NCI-H1694 (cell line): ENCODE data around the gene COL20A1.

Experiments
- DNase-seq: peaks from one replicate; lab custom pipeline; 2025; lab: John Stamatoyannopoulos, UW

The COL20A1 gene

DNA sequence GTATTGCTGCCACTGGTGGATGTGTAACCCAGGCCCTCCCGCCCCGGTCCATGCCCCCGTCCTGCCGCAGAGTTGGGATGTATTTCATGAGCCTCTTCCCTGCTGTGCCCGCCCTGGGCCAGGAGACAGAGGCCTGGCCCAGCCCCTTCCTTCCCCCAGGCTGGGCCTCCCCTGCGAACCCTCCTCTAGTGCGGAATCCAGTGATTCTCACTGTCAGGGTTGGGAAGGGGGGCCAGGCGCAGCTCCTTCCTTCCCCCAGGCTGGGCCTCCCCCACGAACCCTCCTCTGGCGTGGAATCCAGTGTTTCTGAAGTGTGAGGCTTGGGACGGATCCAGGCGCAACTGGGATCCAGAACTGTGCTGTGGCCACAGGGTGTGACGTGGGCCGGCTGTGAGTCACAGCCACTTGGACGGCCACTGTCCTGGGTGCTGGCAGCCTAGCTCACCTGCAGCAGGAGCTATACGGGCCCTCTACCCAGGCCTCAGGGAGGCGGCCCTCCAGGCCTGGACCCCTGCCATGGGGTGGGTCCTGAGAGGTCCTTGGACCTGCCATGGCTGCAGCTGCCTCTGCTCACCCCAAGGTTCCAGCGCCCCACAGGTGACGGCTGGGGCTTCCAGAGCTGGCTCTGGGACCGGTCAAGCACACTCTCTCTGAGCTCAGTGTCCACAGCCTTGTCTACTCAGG lies 28.3 kb downstream of the COL20A1 start:
- DNase-seq = no peak

DNA sequence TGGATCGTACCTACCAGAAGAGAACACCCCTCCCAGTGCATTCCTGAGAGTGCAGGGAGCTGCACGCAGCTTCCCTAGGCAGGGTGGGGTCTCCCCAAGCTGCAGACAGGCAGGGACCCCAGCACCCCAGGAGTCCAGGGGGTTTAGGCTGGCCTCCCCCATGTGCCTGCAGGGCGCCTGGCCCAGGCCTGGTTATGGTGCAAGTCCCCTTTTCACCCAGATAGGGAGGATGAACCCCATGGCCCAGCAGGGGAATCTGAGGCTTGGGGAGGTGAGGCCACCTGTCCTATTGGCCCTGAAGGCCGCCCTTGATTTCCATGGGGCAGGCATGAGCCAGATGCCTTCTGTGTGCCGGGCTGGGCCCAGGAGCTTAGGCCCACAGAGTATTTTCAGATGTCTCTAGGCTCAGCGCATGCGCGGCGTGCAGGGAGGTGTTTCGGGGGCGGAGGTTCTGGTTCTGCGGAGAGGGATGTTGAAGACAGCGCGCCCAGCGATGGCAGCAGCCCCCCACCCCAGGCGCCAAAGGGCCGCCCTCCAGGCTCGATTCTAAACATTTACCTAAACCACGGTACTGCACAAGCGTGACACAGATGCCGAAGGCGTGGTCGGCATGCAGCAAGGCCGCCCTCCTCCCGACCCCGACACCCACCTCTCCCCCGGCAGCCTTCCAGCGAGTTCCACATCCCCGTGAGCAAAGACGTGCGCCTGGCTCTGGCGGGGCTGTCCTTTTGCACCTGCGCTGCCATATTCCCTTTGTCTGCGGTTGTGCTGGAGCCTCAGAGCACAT lies 29.4 kb downstream of the COL20A1 start:
- DNase-seq = no peak

DNA sequence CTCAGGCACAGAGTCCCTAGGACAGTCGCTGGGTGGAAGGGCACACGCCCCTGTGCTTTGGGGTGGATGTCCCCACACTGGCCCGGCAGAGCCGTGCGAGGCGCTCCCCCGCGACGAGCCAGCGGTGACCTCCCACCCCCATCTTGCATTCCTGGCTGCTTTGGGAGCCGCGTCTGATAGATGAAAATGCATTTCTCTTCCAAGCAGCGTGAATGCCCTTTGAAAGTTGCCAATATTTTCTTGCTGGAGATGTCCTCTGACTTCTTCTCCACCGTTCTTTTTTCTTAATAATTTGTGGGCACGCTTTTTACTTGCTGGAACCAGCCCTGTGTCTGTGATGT lies 29.9 kb downstream of the COL20A1 start:
- DNase-seq = no peak

DNA sequence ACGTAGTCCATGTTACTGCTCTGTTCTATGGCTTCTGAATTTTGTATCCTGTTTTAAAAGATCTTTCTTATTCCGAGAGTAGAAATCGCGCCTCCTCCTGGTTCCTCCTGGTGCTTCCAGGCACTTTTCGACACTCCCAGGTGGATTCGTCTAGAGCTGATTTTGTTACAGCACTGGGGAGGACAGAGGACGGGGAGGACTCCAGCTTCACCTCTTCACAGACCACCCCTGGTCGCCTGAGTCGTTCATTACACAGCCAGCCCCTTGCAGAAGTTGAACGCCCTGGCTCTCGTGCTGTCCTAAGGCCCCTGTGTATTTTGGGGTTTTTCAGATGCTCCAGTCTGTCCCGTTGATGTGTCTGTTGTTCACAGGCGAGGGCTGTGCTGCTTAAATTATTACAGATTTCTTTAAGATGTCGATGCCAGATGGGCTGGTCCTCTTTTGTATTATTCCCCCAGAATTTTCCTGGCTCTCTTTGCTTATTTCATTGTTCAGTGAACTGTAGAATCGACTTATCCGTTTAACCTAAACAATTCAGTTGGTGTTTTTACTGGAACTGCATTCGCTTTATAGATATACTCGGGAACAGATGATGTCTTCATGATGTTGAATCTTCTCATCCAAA lies 30.5 kb downstream of the COL20A1 start:
- no peak for DNase-seq

DNA sequence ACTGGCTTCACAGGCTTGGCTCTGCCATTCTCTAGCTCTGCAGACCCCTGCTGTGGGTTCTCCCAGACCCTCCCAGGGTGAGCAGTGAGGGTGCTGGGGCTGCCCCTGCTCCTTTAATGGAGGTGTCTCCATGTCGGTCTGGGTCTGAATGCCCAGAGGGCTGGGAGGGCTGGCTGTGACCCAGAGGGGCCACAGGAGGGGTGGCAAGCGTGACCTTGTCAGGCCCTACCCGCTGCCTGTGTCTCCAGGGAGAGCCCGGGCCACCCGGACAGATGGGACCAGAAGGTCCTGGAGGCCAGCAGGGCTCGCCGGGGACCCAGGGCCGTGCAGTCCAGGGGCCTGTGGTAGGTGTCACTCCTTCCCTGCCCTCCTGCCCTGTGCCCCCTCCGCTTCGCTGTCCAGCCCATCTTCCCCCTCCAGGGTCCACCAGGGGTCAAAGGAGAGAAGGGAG lies 32.1 kb downstream of the COL20A1 start:
- DNase-seq = no peak

DNA sequence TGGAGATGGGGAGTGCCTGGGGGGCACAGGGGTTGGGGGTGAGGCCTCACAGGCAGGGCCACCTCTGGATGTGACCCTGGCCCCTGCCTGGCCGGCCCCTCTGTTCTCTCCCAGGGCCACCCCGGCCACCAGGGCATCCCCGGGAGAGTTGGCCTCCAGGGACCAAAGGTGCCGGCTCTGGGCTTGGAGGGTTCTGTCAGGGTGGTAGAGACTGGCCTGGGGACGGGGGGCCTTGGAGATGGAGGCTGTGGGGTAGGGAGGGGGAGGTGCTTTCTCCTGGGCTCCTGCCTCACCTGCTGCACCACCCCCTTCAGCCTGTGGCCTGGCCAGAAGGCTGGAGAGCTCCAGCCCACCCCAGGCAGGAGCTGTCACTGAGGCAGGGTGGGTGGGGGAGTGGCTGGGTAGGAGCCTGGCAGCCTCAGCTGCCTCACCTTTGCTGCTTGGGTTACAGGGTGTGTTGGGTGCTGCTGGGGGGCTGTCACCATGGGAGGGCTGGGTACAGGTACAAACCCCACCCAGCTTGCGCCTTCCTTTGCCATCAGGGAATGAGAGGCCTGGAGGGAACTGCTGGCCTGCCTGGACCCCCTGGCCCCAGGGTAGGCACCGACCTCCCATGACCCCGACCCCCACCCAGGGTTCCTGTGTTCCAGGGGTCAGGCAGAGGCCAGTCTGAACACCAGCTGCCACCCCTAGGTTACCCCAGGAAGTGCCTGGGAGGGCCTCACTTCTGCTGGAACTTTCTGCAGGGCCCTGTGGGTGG lies 32.7 kb downstream of the COL20A1 start:
- no peak for DNase-seq

GRCh38 chr20:63326314-63327230 lies 33.6 kb downstream of the COL20A1 start:
- no peak for DNase-seq

GRCh38 chr20:63327231-63327745 lies 34.3 kb downstream of the COL20A1 start:
- no peak for DNase-seq

- DNase-seq = no peak
These were observed 35.2 kb downstream of the COL20A1 start for GRCh38 chr20:63328026-63328700.

GRCh38 chr20:63328718-63329275 lies 35.8 kb downstream of the COL20A1 start:
- no peak for DNase-seq

GRCh38 chr20:63329331-63330083 lies 36.5 kb downstream of the COL20A1 start:
- no peak for DNase-seq

DNA sequence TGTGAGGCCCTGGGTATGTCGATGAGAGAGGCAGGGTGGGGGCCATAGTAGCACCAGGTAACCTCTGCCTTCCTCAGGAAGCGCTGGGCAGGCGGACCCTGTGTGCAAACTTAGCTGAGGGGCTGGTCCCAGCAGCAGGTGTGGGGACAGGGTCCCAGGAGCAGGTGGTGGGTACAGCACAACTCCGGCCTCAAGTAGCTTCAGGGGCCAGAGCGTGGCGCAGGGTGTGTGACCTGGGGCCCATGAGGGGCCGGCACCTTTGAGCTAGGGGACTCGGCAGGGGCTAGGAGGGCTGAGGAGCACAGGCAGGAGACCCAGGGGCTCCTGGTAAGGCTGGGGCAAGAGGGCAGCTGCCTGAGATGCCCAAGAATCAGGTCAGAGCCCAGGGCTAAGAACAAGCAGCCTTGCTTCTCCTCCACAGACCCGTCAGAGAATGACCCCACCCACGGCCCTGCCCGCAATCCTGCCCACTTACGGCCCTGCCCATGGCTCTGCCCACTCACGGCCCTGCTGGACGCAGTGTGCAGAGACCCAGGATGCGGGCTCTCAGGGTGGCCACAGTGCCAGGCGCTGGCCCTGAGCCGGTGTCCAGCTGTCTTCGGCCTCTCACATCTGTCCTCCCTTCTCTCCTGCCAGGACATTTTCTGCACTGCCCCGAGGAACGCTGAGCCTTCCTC lies 37.2 kb downstream of the COL20A1 start:
- no peak for DNase-seq

- no peak for DNase-seq
These were observed 38.0 kb downstream of the COL20A1 start for GRCh38 chr20:63330940-63331339.

DNA sequence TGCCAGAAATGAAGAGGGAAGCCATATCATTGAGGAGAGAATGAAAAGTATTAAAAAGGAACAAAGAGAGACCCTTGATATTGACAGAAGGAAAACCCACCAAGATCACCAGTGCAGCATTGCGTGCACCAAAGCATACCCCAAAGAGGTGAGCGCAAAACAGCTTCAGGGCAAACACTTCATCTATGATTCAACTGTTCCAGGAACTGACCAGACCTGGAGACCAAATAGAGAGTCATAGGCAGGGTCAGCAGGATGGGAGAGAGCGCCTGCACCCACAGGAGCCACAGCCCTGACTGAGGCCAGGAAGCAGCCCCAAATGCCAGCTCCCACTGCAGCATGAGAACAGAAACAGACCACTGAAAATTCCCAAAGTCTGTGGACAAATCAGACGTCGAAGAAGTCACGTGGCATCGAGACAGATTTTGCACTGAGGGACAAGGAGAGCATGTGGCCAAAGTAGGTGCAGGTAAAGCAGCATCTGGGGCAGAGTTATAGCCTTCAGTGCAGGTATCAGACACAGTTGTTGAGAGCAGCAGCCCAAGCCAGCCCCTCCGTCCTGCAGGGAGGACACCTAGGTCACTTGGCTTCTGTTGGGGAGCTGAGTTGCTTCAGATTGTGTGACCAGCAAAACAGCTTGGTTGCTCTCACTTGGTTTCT lies 38.9 kb downstream of the COL20A1 start:
- no peak for DNase-seq

DNA sequence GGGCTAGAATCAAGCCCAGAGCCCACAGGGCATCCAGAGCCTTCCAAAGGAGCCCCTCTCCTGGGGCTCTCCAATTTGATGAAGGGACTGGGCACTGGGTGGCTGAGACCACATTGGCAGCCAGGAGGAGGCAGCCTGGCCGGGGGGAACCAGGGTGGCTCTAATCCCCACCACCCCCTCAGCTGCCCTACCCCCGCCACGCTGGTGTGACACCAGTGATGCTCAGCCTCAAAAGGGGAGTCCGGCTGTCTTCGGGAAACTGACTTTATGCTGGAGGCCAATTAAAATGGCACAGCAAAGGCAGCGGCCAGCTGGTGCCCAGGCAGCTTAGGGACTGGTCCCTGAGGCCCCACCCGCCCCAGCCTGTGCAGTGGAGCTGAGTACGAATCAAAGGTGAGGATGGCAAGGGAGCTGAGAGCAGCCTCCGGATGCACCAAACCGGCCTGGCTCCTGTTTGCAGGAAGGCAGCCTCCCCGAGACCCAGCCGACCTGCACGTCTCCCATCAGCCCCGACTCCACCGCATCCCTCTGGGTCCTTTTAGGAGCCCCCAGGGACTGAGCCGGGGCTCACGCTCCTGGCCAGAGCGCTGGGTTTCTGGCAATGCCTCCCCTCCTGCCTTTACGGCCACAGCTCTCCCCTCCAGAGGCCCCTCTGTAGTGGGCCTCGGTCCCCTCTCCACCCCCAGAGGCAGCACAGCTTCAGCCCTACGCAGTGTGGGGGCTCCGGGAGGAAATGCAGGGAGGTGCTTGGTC lies 39.7 kb downstream of the COL20A1 start:
- no peak for DNase-seq

DNA sequence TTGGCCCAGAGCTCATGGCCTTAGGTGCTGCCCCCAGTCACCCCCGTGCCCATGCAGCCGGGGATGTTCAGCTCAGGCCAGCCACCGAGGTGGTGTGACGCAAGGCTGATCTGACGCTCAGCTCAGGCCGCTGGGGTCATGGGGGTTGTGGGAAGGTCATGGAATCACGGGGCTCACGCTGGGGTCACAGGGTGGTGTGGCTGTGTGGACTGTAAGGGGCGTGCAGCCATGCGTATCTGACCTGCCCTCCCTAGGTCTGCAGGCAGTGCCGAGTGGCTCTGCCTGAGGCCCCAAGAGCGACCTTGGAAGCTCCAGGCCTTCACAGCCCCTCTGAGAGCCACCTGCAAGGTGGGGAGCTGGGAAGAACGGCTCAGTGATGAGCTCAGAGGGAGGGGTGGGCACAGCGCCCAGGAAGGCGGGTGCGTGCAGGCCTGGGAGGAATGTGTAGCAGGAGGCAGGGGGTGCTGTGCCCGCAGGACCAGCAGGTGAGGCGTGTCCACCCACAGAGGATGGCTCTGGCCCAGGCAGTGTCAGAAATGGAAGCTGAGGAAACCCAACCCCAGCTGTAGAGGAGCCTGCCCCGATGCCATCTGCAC lies 40.4 kb downstream of the COL20A1 start:
- peak; percentile 24 for DNase-seq

- DNase-seq = no peak
These were observed 41.4 kb downstream of the COL20A1 start for GRCh38 chr20:63334356-63334755.
